Thyroid gland (tissue), 4 donors: Measurements from ENCODE around the gene ZNF391.

ENCODE experiments used
- CTCF ChIP-seq, 6 experiments: fragments of 200-600 bp in 3 of 6; fragments of 450-650 bp in 3 of 6; sonication (generic) in 3 of 6; IDR thresholded peaks; one replicate each; pipeline ENCODE4 v1.5.1; 2016 to 2019; ENCODE audit warnings: antibody characterized with exemption in 6 of 6, mild to moderate bottlenecking in 2 of 6, inconsistent platforms in 1 of 6, moderate library complexity in 1 of 6
- POLR2A ChIP-seq, 2 donors: fragments of 450-650 bp; IDR thresholded peaks; one replicate each; pipeline ENCODE4 v1.6.1; 2017; ENCODE audit warnings: antibody characterized with exemption in 2 of 2, mild to moderate bottlenecking in 2 of 2, moderate library complexity in 1 of 2

GRCh38 chr6:27452496-27452897 is 63.9 kb downstream of the ZNF391 start:
- TF ChIP-seq CTCF (IDR thresholded peaks at IDR 0.05) = no peak
- TF ChIP-seq POLR2A (IDR thresholded peaks at IDR 0.05) = no peak
